ENCODE measurements around the gene TFIP11. TPM values are rescaled to one million over a fixed set of nuclear protein-coding genes. Genes with fewer than 3 reads are reported as not detected.

TFIP11 gene
- total RNA-seq: 39.3 and 39.8 TPM in 2 replicates

DNA sequence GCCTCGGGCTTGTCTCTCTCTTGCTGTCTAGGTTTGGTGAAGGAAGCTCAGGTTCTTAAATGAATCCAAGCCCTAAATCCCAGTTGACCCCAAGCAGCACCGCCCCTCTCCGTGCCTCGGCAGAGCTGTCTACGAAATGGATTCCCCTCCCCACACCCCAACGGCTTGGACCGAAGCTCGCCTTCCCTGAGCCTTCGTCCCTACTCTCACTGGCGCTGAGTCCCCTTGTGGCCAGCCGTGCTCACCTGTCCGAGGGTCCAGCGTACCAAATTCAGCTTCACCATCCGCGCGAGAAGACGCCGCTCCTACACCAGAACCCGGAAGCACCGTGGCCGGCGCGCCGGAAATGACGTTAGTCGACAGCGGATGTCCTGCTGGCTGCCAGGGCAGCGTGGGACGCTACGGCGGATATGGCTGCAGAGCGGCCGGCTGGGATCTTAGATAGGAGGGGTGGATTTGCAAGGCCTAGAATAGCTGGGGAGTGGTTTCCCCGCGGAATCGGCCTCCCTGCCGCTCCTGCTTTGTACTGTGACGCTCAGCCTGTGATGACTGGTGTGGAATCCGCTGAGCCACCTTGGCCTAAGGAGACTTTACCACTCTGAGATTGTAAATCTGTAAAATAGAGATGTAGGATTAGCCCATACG, at the start of gene TFIP11:
Gene TFIP11, minus strand, starts transcription at position 325 of the 645 bp plus-strand sequence. CDS start 2,201 bp downstream, outside the sequence.

DNA sequence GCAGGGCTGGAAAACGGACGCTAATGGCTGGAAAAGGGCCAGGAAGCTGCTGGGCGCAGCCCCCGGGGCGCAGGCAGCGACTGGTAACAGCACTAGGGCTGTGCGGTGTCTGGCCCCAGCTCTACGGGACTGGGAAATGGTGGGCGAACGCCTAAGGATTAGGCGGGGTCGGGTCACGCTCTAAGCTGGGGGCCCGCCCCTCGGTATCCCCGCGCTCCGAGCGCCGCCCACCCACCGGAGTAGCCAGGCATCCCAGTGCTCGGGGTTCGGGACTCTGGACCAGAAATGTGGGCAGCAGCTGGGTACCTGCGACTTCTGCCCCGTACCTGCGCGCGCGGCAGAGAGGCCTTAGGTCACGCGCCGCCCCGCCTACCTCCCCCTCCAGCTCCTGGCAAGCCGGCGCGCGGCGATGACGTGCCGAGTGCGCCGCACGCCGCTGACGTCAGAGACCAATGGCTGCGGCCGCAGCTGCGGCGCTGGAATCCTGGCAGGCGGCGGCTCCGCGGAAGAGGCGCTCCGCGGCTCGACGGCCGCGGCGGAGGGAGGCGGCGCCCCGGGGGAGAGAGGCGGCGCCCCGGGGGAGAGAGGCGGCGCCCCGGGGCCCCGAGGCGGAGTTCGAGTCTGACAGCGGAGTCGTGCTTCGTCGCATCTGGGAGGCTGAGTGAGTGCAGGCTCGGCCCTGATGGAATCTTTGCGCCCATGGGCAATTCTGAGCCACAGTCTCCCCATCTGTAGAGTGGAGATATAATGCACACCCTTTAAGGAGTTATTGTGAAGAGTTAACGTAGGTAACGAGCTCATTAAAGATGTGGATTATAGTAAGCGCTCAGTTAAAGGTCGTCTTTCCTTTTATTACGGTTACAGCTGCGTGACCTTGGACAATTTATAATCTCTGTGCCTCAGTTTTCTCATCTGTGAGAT, 28.6 kb downstream of the TFIP11 start, which contains the start of the genes HPS4 and SRRD:
Gene HPS4, minus strand, starts transcription at position 345 of the 921 bp plus-strand sequence. CDS start 2,021 bp downstream, outside the sequence.
Gene SRRD, plus strand, starts transcription at position 439 of the 921 bp plus-strand sequence. Its CDS starts 14 bp downstream, at position 453.

Small RNAs within 50 kb of the gene (small RNA-seq; reads per million reads assigned to genes)
- 8.8 reads per million, percentile 94 among the genes with 10 or more reads in this experiment for gene MIR548J

Other genes starting within 250 kb of the TFIP11 start
- 0.65 TPM in 1 of 2 replicates, not detected in the other for gene ASPHD2, start 83.2 kb downstream of the TFIP11 start, total RNA-seq
- 36.1 and 40.0 TPM in 2 replicates for gene HPS4, start 28.7 kb downstream of the TFIP11 start, total RNA-seq
- 13.7 and 17.5 TPM in 2 replicates for gene SRRD, start 28.6 kb downstream of the TFIP11 start, total RNA-seq
- gene TPST2, start 77.7 kb upstream of the TFIP11 start, total RNA-seq: 11.8 and 14.2 TPM in 2 replicates
- not detected in 2 replicates for gene CRYBB1, start 105.6 kb upstream of the TFIP11 start, total RNA-seq
- gene CRYBA4, start 109.5 kb upstream of the TFIP11 start, total RNA-seq: not detected in 2 replicates
- gene MIAT, start 145.1 kb upstream of the TFIP11 start, total RNA-seq: 0.76 and 0.79 TPM in 2 replicates